Large intestine (tissue), 3 donors: ENCODE measurements around the gene ZC3H12D. TPM values are rescaled to one million over a fixed set of nuclear protein-coding genes. Genes with fewer than 3 reads are reported as not detected.
"Not testable (repeated sequence)": the region's sequence is repeated elsewhere in the genome, so short reads cannot be mapped to it uniquely, and the experiment has no call there.

Experiments
- DNase-seq, 2 donors: peaks; one replicate each; pipeline versions ENCODE4 v3.0.0 to v3.0.0-alpha.2; 2013
- H3K27ac ChIP-seq: one replicate; pipeline ENCODE4 v1.5.1; 2013; ENCODE audit warnings: low read length
- H3K27me3 ChIP-seq: 2 replicates; pipeline ENCODE4 v1.6.1; 2013; ENCODE audit warnings: low read length; ENCODE audit not compliant: control insufficient read depth, insufficient read depth
- H3K36me3 ChIP-seq: 2 replicates; pipeline ENCODE4 v1.6.1; 2013; ENCODE audit warnings: low read length; ENCODE audit not compliant: control insufficient read depth, insufficient read depth
- H3K4me1 ChIP-seq: one replicate; pipeline ENCODE4 v1.6.1; 2013; ENCODE audit warnings: low read length; ENCODE audit not compliant: control insufficient read depth, insufficient read depth
- H3K4me3 ChIP-seq: one replicate; pipeline ENCODE4 v1.5.1; 2013; ENCODE audit warnings: low read length
- H3K9me3 ChIP-seq: one replicate; pipeline ENCODE4 v1.6.1; 2013; ENCODE audit warnings: mild to moderate bottlenecking, low read depth, low read length, moderate library complexity; ENCODE audit not compliant: control insufficient read depth
- WGBS: methylation state at CpG from one replicate; pipeline ENCODE4 v1.1.5; 2013; ENCODE audit warnings: low lambda C conversion rate; ENCODE audit not compliant: insufficient coverage; 5-methylcytosine and 5-hydroxymethylcytosine counted together
- polyA plus RNA-seq: library from polyadenylated mRNA; unstranded; fragments of 120-200 nt; gene quantifications from one replicate; pipeline ENCODE4 v1.2.1, GENCODE V29; 2013

The ZC3H12D gene
- polyA plus RNA-seq, 1 donor = 3.5 TPM

DNA sequence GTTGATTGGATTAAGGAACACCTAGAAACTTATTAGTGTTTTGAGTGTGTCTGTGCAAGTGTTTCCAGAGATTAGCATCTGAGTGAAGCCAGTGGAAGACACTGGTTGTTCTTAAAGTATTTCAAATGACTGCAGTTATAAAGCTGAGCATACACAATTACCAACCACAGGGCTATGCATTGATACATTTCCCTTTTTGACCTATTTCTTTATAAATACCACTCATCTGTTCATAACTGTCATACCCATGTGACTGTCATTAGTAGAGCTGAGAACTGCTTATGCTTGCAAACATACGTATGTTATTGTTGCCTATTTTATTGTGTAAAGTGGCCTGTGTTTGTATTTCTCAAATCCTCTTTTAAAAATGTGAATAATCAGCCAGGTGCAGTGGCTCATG is 15.3 kb upstream of the ZC3H12D start:
- WGBS = no CpG with 5 or more reads among the region's 1 CpG
- peaks cover 9% of the 10 kb centered on the region for H3K36me3 ChIP-seq
- H3K27ac ChIP-seq = no peak overlapping the region
- no peak overlapping the region for H3K4me3 ChIP-seq
- no peaks in the 10 kb centered on the region for H3K4me1 ChIP-seq
- H3K27me3 ChIP-seq = no peaks in the 10 kb centered on the region
- DNase-seq = no peak
- no peaks in the 10 kb centered on the region for H3K9me3 ChIP-seq

DNA sequence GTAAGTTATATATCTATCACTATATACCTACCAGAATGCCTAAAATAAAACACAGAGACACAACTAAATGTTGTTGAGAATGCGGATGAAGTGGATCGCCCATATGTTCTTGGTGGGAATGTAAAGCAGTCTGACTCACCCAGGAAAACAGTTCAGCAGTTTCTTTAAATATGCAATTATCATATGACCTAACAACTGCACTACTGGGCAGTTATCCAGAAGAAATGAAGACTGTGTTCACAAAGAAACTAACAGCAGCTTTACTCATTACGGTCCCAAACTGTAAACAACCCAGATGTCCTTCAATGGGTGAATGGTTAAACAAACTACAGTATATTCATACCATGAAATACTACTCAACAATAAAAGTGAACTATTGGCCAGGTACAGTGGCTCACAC is 14.3 kb upstream of the ZC3H12D start:
- Histone ChIP-seq H3K4me1 (no peaks in the 10 kb centered on the region), H3K36me3 (peaks cover 5% of the 10 kb centered on the region), H3K27me3 (no peaks in the 10 kb centered on the region), H3K4me3 (no peak overlapping the region), H3K27ac (no peak overlapping the region), H3K9me3 (no peaks in the 10 kb centered on the region)
- peak in 1 of 2 donors; percentile 45 for DNase-seq
- 80% methylated on average over 1 of the region's 3 CpGs for WGBS

DNA sequence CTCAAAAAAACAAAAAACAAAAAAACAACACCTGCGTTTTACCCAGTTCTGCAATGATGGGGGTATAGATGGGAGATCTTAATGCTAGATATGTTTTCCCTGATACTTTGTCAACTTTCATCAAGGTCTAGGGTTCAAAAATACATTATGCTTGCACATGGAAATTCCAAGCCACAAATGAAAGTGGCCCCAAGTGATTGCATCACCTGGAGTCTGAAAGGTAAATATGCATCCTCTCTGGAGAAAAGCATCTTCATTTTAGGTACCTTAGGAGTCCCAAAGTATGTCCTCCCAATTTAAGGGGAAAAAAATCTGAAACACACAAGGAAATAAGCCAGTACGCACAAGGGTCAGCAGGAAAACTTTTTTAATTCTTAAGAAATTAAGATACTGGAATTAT is 12.6 kb upstream of the ZC3H12D start:
- WGBS = 100% methylated on average over 1 of the region's 2 CpGs
- Histone ChIP-seq H3K4me1 (no peaks in the 10 kb centered on the region), H3K27me3 (no peaks in the 10 kb centered on the region), H3K27ac (no peak overlapping the region), H3K4me3 (no peak overlapping the region), H3K36me3 (peaks cover 3% of the 10 kb centered on the region), H3K9me3 (no peaks in the 10 kb centered on the region)
- DNase-seq = no peak

DNA sequence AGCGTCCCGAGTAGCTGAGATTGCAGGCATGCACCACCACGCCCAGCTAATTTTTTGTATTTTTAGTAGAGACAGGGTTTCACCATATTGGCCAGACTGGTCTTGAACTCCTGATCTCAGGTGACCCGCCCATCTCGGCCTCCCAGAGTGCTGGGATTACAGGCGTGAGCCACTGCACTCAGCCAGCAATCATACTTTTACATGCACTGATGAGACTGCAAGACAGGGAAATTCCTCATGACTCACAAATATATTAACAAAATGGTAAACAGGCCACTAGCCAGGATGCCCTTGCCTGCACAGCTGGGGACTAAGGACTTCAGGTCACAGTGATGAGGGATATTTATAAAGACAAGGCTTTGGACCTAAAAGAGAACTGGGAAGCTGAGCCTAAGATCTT is 11.8 kb upstream of the ZC3H12D start:
- not testable (repeated sequence) for H3K27me3 ChIP-seq, DNase-seq, H3K27ac ChIP-seq, H3K4me1 ChIP-seq, H3K36me3 ChIP-seq, H3K4me3 ChIP-seq, H3K9me3 ChIP-seq
- no CpG with 5 or more reads among the region's 6 CpGs for WGBS

DNA sequence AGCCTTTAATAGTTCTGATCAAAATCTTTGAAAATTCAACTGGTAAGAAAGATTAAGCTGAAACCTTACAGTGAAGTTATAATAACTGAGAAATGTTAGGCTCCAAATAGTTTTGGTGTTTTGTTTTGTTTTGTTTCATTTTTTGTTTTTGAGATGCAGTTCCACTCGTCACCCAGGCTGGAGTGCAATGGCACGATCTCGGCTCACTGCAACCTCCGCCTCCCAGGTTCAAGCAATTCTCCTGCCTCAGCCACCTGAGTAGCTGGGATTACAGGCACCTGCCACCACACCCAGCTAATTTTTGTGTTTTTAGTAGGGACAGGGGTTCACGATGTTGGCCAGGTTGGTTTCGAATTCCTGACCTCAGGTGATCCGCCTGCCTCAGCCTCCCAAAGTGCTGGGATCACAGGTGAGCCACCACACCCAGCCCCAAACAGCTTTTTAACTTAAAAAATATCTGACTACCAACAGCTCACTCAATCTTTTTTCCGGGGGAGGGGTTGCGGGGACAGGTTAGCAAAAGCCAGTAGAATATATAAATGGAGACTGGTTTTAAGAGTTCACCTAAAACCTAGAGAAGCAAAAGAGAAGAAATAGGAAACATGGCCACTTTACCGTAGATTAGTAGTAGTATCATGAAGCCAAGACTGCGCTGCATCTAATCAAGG is 10.7 kb upstream of the ZC3H12D start:
- not testable (repeated sequence) for H3K9me3 ChIP-seq, H3K4me1 ChIP-seq, H3K36me3 ChIP-seq, H3K4me3 ChIP-seq, DNase-seq, H3K27me3 ChIP-seq, H3K27ac ChIP-seq
- 100% methylated on average over 3 of the region's 11 CpGs for WGBS

DNA sequence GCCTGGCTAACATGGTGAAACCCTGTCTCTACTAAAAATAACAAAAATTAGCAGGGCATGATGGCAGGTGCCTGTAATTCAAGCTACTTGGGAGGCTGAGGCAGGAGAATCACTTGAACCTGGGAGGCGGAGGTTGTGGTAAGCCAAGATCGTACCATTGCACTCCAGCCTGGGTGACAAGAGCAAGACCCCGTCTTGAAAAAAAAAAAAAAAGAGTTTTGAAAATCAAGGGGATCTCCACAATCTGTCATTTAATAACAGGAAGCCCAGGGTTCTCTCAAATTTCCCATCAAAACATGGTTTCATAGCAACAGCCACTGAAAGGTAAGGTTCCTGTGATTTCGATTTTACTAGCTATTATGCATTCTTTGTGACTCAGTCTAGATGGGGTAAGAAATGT is 10.0 kb upstream of the ZC3H12D start:
- H3K27me3 ChIP-seq, H3K9me3 ChIP-seq, H3K4me3 ChIP-seq, H3K4me1 ChIP-seq, H3K36me3 ChIP-seq, DNase-seq, H3K27ac ChIP-seq: not testable (repeated sequence)
- no CpG with 5 or more reads among the region's 4 CpGs for WGBS

DNA sequence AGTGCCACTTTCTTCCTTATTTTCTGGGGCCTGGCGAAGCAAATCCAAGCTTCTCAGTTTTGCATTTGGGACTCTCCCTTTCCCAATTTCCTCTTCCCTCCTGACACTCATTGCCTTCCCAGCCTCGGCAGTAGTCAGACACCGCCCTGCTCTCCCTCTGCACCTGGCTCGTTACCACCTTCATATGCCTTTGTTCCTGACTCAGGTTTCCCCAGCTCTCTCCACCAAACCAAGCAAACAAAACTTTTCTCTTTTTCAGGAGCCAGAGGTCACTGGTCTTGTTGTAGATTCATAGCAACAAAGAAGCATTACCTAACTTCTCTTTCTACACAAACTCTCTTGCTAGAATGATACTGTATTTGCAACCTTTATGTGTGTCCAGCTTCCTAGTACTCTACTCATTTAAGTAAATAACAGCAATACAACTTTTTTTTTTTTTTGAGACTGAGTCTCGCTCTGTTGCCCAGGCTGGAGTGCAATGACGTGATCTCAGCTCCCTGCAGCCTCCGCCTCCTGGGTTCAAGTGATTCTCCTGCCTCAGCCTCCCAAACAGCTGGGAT is 9.0 kb upstream of the ZC3H12D start:
- H3K27me3 ChIP-seq = no peaks in the 10 kb centered on the region
- WGBS = 100% methylated on average over 1 of the region's 7 CpGs
- no peaks in the 10 kb centered on the region for H3K9me3 ChIP-seq
- peaks cover 7% of the 10 kb centered on the region for H3K4me1 ChIP-seq
- H3K36me3 ChIP-seq = no peaks in the 10 kb centered on the region
- no peak overlapping the region for H3K27ac ChIP-seq
- H3K4me3 ChIP-seq = no peak overlapping the region
- no peak for DNase-seq

DNA sequence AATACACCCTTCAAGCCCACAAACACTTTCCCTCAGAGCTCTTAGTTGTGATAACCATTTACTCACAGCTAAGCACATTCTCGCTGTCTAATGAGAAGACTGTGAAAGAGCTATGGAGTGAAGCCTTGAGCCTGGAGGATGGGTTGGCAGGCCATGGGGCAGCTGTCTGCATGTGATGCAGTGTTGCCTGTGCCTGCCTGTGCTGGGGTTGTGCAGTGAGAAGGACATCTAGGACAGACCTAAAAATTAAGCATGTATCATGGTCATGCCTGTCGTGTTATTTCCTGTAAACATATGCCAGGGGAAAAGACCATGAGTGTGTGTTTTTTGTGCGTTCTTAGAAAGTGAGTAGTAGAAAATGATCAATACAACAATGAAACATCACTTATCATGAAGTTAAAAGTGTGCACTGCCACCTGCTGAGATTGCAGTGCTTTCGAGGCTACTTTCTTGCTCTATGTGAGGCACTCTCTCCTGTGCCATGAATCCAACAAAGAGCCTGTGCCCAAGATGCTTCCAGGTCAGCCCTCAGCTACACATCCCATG is 8.1 kb upstream of the ZC3H12D start:
- Histone ChIP-seq H3K4me1 (peaks cover 13% of the 10 kb centered on the region), H3K4me3 (no peak overlapping the region), H3K27me3 (no peaks in the 10 kb centered on the region), H3K27ac (no peak overlapping the region), H3K36me3 (no peaks in the 10 kb centered on the region), H3K9me3 (no peaks in the 10 kb centered on the region)
- WGBS = no CpG with 5 or more reads among the region's 4 CpGs
- no peak for DNase-seq

DNA sequence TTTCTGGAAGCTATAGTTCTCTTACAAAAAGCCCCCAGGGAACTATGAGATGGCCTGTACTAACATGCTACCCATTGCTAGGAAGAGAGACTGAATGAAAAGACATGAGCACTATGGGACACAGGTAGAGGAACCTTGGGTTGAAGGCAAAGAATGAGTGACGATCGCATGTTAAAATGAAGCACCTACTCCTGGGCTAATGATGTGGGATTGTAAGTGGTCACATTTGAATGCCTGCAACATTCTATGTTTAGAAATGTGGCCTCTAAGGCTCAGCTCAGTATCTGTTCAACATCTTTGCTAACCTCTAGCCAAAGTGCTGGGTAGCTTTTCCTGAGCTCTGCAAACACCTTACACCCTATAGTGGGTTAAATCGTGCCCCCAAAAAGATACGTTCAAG is 5.2 kb upstream of the ZC3H12D start:
- Histone ChIP-seq H3K9me3 (no peaks in the 10 kb centered on the region), H3K4me1 (peaks cover 17% of the 10 kb centered on the region), H3K27ac (no peak overlapping the region), H3K36me3 (no peaks in the 10 kb centered on the region), H3K4me3 (no peak overlapping the region), H3K27me3 (no peaks in the 10 kb centered on the region)
- no CpG with 5 or more reads among the region's 4 CpGs for WGBS
- no peak for DNase-seq

DNA sequence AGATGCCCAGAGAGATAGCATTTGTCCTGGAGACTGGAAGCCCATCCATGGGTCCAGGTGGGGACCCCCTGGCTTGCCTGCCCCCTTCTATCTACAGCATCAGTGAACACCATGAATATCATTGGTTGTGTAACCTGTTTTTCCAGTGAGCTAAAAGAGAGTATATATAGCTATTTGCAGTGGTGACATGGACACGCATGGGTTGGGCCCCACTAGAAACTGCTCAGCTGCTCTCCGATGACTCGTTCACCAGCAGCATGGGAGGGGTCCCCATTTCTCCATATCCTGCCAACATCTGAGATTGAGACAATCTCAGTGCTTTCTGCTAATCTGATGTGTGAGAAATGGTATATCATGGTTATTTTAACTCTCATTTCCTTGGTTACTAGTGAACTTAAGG is 4.0 kb upstream of the ZC3H12D start:
- no CpG with 5 or more reads among the region's 3 CpGs for WGBS
- no peaks in the 10 kb centered on the region for H3K9me3 ChIP-seq
- peak overlapping the region; percentile 69 for H3K27ac ChIP-seq
- H3K36me3 ChIP-seq = no peaks in the 10 kb centered on the region
- H3K27me3 ChIP-seq = no peaks in the 10 kb centered on the region
- peak; percentile 55 to 67 for DNase-seq
- H3K4me3 ChIP-seq = no peak overlapping the region
- H3K4me1 ChIP-seq = peaks cover 26% of the 10 kb centered on the region

DNA sequence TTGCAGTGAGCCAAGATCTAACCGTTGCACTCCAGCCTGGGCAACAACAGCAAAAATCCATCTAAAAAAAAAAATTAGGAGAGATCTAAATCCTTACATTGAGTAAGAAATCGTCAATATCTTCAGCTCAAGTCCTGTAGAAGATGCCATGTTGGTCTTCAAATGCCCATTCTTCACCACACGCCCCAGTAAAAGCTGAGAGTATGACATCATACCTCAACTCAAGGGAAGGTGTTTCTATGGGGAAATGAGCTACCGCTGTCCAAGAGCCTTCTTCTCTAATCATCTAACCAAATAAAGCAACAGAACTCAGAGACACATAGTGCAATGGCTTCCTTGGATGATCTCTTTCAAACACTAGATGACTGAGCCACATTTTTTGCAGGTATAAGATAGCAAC is 2.5 kb upstream of the ZC3H12D start:
- no peaks in the 10 kb centered on the region for H3K9me3 ChIP-seq
- WGBS = no CpG with 5 or more reads among the region's 4 CpGs
- H3K27me3 ChIP-seq = no peaks in the 10 kb centered on the region
- no peak overlapping the region for H3K27ac ChIP-seq
- H3K4me3 ChIP-seq = no peak overlapping the region
- H3K36me3 ChIP-seq = no peaks in the 10 kb centered on the region
- DNase-seq = no peak
- H3K4me1 ChIP-seq = peaks cover 35% of the 10 kb centered on the region
